ENCODE data around the gene KLHL29.

Gene KLHL29

GRCh38 chr2:23670245-23670592 lies 285.2 kb downstream of the KLHL29 start:
- Histone ChIP-seq H2AFZ (ENCODE audit: low read length) (no peak overlapping the region), H3F3A (ENCODE audit: insufficient read depth, low read length) (no peaks in the 10 kb centered on the region), H3K4me3 (ENCODE audit: low read length) (no peak overlapping the region), H3K4me1 (ENCODE audit: low read length) (no peaks in the 10 kb centered on the region), H3K4me2 (ENCODE audit: low read depth, low read length) (no peak overlapping the region), H3K36me3 (replicated peaks; ENCODE audit: insufficient read depth, low read length) (no peaks in the 10 kb centered on the region), H3K9me2 (replicated peaks; ENCODE audit: insufficient read depth, low read length) (no peaks in the 10 kb centered on the region), H3K9me3 (replicated peaks; ENCODE audit: insufficient read depth, low read length) (no peaks in the 10 kb centered on the region), H3K9ac (ENCODE audit: low read length) (no peak overlapping the region), H3K27me3 (replicated peaks; ENCODE audit: insufficient read depth, low read length) (no peaks in the 10 kb centered on the region), H3K27ac (ENCODE audit: low read length) (no peak overlapping the region), H4K20me1 (ENCODE audit: insufficient read depth, low read length) (no peaks in the 10 kb centered on the region), H3K79me2 (ENCODE audit: low read length) (no peaks in the 10 kb centered on the region)
- TF ChIP-seq EZH2 (optimal IDR thresholded peaks at IDR 0.05; ENCODE audit: low read depth, low read length) (no peak), EZH2phosphoT487 (IDR thresholded peaks at IDR 0.05; ENCODE audit: low read length) (no peak), CTCF (IDR thresholded peaks at IDR 0.05; ENCODE audit: low read length) (no peak)
- no peak for DNase-seq

GRCh38 chr2:23673082-23673481 lies 288.1 kb downstream of the KLHL29 start:
- Histone ChIP-seq H3K27me3 (replicated peaks; ENCODE audit: insufficient read depth, low read length) (no peaks in the 10 kb centered on the region), H3K27ac (ENCODE audit: low read length) (no peak overlapping the region), H3K9ac (ENCODE audit: low read length) (no peak overlapping the region), H2AFZ (ENCODE audit: low read length) (no peak overlapping the region), H3K36me3 (replicated peaks; ENCODE audit: insufficient read depth, low read length) (no peaks in the 10 kb centered on the region), H3K4me2 (ENCODE audit: low read depth, low read length) (no peak overlapping the region), H4K20me1 (ENCODE audit: insufficient read depth, low read length) (no peaks in the 10 kb centered on the region), H3K79me2 (ENCODE audit: low read length) (no peaks in the 10 kb centered on the region), H3K4me1 (ENCODE audit: low read length) (no peaks in the 10 kb centered on the region), H3K9me3 (replicated peaks; ENCODE audit: insufficient read depth, low read length) (no peaks in the 10 kb centered on the region), H3K9me2 (replicated peaks; ENCODE audit: insufficient read depth, low read length) (no peaks in the 10 kb centered on the region), H3F3A (ENCODE audit: insufficient read depth, low read length) (no peaks in the 10 kb centered on the region), H3K4me3 (ENCODE audit: low read length) (no peak overlapping the region)
- TF ChIP-seq CTCF (IDR thresholded peaks at IDR 0.05; ENCODE audit: low read length) (no peak), EZH2phosphoT487 (IDR thresholded peaks at IDR 0.05; ENCODE audit: low read length) (no peak), EZH2 (optimal IDR thresholded peaks at IDR 0.05; ENCODE audit: low read depth, low read length) (no peak)
- no peak for DNase-seq

- H3K36me3 ChIP-seq (replicated peaks; ENCODE audit: insufficient read depth, low read length), result no peaks in the 10 kb centered on the region
- no peak overlapping the region for H2AFZ ChIP-seq (ENCODE audit: low read length)
- no peak overlapping the region for H3K27ac ChIP-seq (ENCODE audit: low read length)
- H3K9me2 ChIP-seq (replicated peaks; ENCODE audit: insufficient read depth, low read length), result no peaks in the 10 kb centered on the region
- no peak overlapping the region for H3K4me2 ChIP-seq (ENCODE audit: low read depth, low read length)
- no peaks in the 10 kb centered on the region for H3K4me1 ChIP-seq (ENCODE audit: low read length)
- no peaks in the 10 kb centered on the region for H3F3A ChIP-seq (ENCODE audit: insufficient read depth, low read length)
- DNase-seq, result peak; percentile 18
- H3K9me3 ChIP-seq (replicated peaks; ENCODE audit: insufficient read depth, low read length), result no peaks in the 10 kb centered on the region
- H4K20me1 ChIP-seq (ENCODE audit: insufficient read depth, low read length), result no peaks in the 10 kb centered on the region
- no peak overlapping the region for H3K4me3 ChIP-seq (ENCODE audit: low read length)
- H3K79me2 ChIP-seq (ENCODE audit: low read length), result no peaks in the 10 kb centered on the region
- no peaks in the 10 kb centered on the region for H3K27me3 ChIP-seq (replicated peaks; ENCODE audit: insufficient read depth, low read length)
- TF ChIP-seq CTCF (IDR thresholded peaks at IDR 0.05; ENCODE audit: low read length), result no peak
- no peak for TF ChIP-seq EZH2phosphoT487 (IDR thresholded peaks at IDR 0.05; ENCODE audit: low read length)
- no peak for TF ChIP-seq EZH2 (optimal IDR thresholded peaks at IDR 0.05; ENCODE audit: low read depth, low read length)
- no peak overlapping the region for H3K9ac ChIP-seq (ENCODE audit: low read length)
Measured at GRCh38 chr2:23673830-23674679, 289.1 kb downstream of the KLHL29 start.
